Keratinocyte (primary cell): ENCODE measurements around the gene EEF1E1.
"Not testable (repeated sequence)": the region's sequence is repeated elsewhere in the genome, so short reads cannot be mapped to it uniquely, and the experiment has no call there.

Source experiments
- EZH2 ChIP-seq: IDR thresholded peaks from one replicate; pipeline ENCODE4 v1.6.1; 2012; ENCODE audit warnings: inconsistent platforms, mild to moderate bottlenecking, low read length, moderate library complexity
- TF ChIP-seq, protein P1 (sequence below), 3 experiments: IDR thresholded peaks in 1 of 3; conservative IDR thresholded peaks in 1 of 3; optimal IDR thresholded peaks in 1 of 3; 2 replicates in 2 of 3; 3 replicates in 1 of 3; pipeline versions ENCODE3 to v1.5.1; 2011; ENCODE audit warnings: low read length in 3 of 3, mild to moderate bottlenecking in 3 of 3, moderate library complexity in 2 of 3, control low read depth in 1 of 3, inconsistent platforms in 1 of 3; ENCODE audit not compliant: insufficient read depth in 2 of 3; ENCODE audit errors: extremely low read depth in 1 of 3

DNA sequence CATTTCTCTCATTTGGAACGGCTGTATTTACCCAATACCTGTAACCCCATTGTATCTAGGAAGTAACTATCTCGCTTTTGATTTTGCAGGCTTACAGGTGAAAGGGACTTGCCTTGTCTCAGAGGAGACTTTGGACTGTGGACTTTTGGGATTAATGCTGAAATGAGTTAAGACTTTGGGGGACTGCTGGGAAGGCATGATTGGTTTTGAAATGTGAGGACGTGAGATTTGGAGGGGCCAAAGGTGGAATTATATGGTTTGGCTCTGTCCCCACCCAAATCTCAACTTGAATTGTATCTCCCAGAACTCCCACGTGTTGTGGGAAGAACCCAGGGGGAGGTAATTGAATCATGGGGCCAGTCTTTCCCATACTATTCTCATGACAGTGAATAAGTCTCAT lies 56.6 kb downstream of the EEF1E1 start:
- TF ChIP-seq, protein P1, sequence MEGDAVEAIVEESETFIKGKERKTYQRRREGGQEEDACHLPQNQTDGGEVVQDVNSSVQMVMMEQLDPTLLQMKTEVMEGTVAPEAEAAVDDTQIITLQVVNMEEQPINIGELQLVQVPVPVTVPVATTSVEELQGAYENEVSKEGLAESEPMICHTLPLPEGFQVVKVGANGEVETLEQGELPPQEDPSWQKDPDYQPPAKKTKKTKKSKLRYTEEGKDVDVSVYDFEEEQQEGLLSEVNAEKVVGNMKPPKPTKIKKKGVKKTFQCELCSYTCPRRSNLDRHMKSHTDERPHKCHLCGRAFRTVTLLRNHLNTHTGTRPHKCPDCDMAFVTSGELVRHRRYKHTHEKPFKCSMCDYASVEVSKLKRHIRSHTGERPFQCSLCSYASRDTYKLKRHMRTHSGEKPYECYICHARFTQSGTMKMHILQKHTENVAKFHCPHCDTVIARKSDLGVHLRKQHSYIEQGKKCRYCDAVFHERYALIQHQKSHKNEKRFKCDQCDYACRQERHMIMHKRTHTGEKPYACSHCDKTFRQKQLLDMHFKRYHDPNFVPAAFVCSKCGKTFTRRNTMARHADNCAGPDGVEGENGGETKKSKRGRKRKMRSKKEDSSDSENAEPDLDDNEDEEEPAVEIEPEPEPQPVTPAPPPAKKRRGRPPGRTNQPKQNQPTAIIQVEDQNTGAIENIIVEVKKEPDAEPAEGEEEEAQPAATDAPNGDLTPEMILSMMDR (optimal IDR thresholded peaks at IDR 0.05 in 1 of 3, IDR thresholded peaks at IDR 0.05 in 1 of 3, conservative IDR thresholded peaks at IDR 0.05 in 1 of 3; ENCODE audit: extremely low read depth in 1 of 3, insufficient read depth in 2 of 3, low read length in 3 of 3) = not testable (repeated sequence)
- not testable (repeated sequence) for TF ChIP-seq EZH2
